GM23338 (cell line): ENCODE data around the gene P2RY8.

Experiments used
- EZH2 ChIP-seq: fragments of 200-600 bp; sonication (generic); IDR thresholded peaks from one replicate; pipeline ENCODE4 v1.8.0; 2017; ENCODE audit warnings: antibody characterized with exemption, mild to moderate bottlenecking, low read depth; ENCODE audit not compliant: unreplicated experiment
- EZH2phosphoT487 ChIP-seq: fragments of 200-600 bp; sonication (generic); IDR thresholded peaks from one replicate; pipeline ENCODE4 v1.8.1; 2018; ENCODE audit warnings: antibody characterized with exemption; ENCODE audit not compliant: unreplicated experiment
- POLR2AphosphoS5 ChIP-seq: IDR thresholded peaks from 2 replicates; pipeline ENCODE4 v1.6.1; 2016; ENCODE audit warnings: antibody characterized with exemption, low read depth
- TF ChIP-seq, protein P1 (sequence below), 2 experiments: fragments of 200-600 bp in 1 of 2; sonication (generic) in 1 of 2; conservative IDR thresholded peaks; 2 replicates each; pipeline versions ENCODE4 v1.5.1 to v1.6.1; 2016 to 2017; ENCODE audit warnings: antibody characterized with exemption in 2 of 2, low read depth in 2 of 2, mild to moderate bottlenecking in 2 of 2, moderate library complexity in 1 of 2
- TF ChIP-seq, protein P2 (sequence below): IDR thresholded peaks from one replicate; pipeline ENCODE4 v1.6.1; 2018; ENCODE audit warnings: antibody characterized with exemption; ENCODE audit not compliant: unreplicated experiment

DNA sequence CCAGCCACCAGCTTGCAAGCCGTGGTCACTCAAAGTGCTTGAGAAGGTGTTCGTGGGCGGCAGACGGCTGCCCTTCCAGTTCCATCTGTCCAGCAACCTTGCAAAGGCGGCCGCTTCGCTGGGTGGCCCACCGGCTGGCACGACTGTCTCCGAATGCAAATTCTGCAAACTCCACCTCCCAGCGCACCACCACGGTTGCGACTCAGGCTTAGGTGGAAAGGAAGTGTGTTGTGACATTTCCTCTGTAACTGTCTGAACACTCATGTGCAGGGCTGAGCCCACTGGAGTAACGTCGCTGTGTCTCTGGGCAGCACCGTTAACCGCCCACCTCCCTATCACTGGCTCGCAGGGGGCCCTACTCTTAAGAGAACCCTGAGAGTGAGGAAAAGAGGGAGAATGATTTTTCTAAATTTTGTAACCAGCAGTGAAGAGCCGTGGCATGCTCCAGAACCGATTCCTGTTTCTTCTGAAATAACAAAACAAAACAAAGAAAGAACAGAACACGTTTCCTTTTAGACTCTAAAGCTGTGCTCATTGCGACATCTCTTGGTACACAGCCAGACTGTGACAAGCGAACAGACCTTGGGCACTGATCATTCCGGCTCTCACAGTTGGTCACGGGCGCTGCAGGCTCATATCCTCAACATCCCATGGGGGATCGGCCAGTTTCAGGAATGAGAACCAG lies at the start of gene P2RY8:
- TF ChIP-seq, protein P1, sequence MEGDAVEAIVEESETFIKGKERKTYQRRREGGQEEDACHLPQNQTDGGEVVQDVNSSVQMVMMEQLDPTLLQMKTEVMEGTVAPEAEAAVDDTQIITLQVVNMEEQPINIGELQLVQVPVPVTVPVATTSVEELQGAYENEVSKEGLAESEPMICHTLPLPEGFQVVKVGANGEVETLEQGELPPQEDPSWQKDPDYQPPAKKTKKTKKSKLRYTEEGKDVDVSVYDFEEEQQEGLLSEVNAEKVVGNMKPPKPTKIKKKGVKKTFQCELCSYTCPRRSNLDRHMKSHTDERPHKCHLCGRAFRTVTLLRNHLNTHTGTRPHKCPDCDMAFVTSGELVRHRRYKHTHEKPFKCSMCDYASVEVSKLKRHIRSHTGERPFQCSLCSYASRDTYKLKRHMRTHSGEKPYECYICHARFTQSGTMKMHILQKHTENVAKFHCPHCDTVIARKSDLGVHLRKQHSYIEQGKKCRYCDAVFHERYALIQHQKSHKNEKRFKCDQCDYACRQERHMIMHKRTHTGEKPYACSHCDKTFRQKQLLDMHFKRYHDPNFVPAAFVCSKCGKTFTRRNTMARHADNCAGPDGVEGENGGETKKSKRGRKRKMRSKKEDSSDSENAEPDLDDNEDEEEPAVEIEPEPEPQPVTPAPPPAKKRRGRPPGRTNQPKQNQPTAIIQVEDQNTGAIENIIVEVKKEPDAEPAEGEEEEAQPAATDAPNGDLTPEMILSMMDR (conservative IDR thresholded peaks at IDR 0.05; ENCODE audit: low read depth in 2 of 2), result no peak
- TF ChIP-seq POLR2AphosphoS5, result no peak
- no peak for TF ChIP-seq EZH2phosphoT487
- TF ChIP-seq EZH2, result no peak
- TF ChIP-seq, protein P2, sequence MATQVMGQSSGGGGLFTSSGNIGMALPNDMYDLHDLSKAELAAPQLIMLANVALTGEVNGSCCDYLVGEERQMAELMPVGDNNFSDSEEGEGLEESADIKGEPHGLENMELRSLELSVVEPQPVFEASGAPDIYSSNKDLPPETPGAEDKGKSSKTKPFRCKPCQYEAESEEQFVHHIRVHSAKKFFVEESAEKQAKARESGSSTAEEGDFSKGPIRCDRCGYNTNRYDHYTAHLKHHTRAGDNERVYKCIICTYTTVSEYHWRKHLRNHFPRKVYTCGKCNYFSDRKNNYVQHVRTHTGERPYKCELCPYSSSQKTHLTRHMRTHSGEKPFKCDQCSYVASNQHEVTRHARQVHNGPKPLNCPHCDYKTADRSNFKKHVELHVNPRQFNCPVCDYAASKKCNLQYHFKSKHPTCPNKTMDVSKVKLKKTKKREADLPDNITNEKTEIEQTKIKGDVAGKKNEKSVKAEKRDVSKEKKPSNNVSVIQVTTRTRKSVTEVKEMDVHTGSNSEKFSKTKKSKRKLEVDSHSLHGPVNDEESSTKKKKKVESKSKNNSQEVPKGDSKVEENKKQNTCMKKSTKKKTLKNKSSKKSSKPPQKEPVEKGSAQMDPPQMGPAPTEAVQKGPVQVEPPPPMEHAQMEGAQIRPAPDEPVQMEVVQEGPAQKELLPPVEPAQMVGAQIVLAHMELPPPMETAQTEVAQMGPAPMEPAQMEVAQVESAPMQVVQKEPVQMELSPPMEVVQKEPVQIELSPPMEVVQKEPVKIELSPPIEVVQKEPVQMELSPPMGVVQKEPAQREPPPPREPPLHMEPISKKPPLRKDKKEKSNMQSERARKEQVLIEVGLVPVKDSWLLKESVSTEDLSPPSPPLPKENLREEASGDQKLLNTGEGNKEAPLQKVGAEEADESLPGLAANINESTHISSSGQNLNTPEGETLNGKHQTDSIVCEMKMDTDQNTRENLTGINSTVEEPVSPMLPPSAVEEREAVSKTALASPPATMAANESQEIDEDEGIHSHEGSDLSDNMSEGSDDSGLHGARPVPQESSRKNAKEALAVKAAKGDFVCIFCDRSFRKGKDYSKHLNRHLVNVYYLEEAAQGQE, result no peak
